ENCODE results near the gene RLBP1.
"Not testable (repeated sequence)": the region's sequence is repeated elsewhere in the genome, so short reads cannot be mapped to it uniquely, and the experiment has no call there.

RLBP1 gene

DNA sequence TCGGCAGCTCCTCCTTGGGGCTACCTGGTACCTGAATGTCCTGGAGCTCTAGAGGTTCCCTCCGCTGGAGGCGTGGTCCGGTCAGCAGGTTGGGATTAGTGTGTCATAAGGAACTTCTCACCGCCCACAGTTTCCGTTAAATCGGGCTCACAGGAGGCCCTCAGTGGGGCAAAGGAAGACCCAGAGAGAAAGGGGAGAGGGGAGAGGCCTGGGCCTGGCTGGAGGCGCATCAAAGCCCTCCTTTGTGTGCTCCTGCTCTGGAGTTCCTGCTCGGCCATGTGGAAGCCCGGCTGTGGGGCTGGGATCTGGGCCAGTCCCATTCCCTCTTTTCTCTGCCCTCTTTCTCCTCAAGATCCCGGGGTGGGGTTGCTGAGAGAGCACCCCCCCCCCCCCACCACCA is at the start of gene RLBP1:
Gene RLBP1, minus strand, starts transcription at position 37 of the 400 bp plus-strand sequence. CDS start 2,604 bp downstream, outside the sequence.
- DNase-seq (ENCODE audit: low read depth), result no peak

DNA sequence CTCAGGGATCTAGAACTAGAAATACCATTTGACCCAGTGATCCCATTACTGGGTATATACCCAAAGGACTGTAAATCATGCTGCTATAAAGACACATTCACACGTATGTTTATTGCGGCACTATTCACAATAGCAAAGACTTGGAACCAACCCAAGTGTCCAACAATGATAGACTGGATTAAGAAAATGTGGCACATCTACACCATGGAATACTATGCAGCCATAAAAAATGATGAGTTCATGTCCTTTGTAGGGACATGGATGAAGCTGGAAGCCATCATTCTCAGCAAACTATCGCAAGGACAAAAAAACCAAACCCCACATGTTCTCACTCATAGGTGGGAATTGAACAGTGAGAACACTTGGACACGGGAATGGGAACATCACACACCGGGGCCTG is 28.8 kb upstream of the RLBP1 start:
- DNase-seq (ENCODE audit: low read depth), result not testable (repeated sequence)

DNA sequence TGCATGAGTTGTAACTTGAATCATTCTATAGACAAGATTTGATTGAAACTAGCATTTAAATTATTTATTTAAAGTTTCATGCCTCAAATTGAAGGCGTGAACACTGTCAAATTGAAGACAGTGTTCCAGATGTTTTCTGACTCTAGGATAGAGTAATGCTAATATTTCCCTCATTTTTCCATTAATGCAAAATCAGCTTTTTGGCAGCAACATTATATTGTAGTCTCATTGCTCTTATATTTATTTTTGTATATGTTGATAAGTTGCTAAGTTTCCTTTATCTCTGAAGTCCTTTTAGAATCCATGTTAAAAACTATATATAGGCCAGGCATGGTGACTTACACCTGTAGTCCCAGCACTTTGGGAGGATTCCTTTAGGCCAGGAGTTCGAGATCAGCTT is 27.2 kb upstream of the RLBP1 start:
- DNase-seq (ENCODE audit: low read depth), result no peak

GRCh38 chr15:89247446-89247845 is 26.1 kb upstream of the RLBP1 start:
- DNase-seq (ENCODE audit: low read depth), result no peak

DNA sequence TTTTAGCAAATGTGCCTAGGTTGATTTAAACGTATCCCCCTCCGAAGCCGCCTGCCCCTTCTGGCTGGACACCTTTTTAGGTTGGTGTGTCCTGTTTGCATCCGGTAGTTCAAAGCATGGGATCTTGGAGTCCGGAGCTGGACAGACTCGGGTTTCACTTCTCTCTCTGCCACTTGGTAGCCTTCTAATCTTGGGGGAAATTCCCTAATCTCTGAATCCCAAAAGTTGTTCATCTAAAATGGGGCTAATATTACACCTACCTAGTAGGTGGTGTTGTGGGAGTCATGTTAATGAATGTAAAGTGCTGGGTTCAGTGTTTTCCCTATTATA is 23.2 kb upstream of the RLBP1 start:
- DNase-seq (ENCODE audit: low read depth), result no peak

GRCh38 chr15:89243691-89244573 is 22.6 kb upstream of the RLBP1 start, which contains the start of gene FANCI:
TSS of gene FANCI (plus strand) at chr15:89243979. CDS start at chr15:89247648, 3,669 bp downstream.
- peak; percentile 96 for DNase-seq (ENCODE audit: low read depth)

DNA sequence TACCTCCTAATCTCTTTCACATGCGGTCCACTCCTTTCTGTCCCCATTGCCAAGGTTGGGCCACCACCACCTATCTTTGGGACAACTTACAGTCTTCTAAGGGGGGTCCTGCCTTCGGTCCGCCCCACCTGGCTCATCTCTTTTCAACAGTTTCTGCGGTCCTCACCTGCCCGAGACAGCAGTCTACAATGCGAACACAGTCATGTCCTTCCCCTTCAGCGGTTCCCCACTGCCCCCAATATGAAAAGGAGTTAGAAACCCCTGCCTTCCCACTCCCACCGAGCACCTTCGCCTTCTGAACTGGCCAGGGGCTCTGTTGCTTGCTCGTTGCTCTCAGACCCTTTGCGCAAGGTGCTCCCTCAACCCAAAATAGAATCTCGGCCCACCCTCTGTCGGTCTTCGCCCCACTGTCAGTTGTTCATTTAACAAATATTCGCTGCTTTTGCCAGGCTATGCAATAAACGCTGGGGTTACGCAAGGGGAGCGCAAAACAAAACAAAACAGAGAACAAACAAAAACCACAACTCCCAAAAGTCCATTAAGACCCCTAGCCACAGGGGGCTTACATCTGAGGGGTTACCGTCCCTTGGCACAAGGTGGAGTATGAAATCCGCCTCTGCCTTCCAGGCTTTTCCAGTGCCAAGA is 21.8 kb upstream of the RLBP1 start:
- DNase-seq (ENCODE audit: low read depth), result no peak

- not testable (repeated sequence) for DNase-seq (ENCODE audit: low read depth)
Measured at GRCh38 chr15:89239883-89240810, 18.8 kb upstream of the RLBP1 start.

DNA sequence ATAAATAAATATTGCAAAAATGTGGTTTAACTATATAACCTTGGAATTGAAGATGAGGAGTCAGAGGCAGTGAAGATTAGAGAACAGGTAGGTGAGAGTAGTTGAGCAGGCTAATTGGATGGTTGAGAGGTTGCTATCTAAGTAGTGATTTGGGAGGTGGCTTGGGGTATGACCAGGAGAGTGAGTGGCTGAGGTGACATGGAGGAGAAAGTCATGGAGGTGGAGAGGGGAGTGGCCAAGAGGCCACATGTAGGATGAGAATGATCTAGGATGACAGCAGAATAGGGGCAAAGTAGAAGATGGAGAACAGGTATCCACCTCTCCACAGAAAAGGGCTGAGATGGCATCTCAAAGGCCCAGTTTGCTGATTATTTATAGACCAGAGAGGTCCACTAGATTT is 10.5 kb upstream of the RLBP1 start:
- DNase-seq (ENCODE audit: low read depth), result no peak

DNA sequence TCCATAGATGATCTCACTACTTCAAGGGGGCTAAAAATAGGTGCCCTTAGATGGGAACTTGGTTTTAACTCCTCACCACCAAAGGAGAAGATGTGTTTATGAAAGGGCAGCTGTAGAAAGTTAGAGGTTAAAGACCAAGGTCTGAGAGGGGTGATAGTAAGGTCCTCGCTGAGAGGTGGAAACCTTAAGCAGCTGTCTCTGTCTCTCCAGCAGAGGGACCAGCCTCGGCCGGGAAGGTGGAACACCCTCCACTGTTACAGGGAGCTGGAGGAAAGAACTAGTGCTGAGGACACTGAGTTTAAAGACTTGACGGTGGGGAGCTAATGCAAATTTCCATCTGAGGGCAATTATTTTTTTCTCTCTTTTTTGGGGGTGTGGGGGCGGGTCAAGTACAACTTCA is 8.9 kb upstream of the RLBP1 start:
- no peak for DNase-seq (ENCODE audit: low read depth)

DNA sequence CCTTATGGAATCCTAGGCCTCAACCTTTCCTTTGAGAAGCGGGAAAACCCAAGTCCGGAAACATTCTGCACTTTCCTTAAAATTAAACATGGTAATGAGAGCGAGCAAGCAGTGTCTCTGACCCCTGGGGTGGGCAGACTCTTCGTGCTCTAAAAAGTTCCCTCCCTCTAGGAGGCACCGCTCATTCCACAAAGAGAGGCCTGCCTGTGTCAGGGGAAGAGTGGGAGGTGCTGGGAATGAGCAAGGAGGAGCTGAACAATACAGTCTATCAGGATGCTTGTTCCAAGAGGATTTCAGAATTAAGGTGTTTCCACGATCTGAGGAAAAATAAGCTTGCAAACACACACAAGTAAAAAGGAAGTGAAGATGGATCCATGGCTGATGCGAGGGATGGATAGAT is 6.0 kb upstream of the RLBP1 start:
- DNase-seq (ENCODE audit: low read depth), result no peak

DNA sequence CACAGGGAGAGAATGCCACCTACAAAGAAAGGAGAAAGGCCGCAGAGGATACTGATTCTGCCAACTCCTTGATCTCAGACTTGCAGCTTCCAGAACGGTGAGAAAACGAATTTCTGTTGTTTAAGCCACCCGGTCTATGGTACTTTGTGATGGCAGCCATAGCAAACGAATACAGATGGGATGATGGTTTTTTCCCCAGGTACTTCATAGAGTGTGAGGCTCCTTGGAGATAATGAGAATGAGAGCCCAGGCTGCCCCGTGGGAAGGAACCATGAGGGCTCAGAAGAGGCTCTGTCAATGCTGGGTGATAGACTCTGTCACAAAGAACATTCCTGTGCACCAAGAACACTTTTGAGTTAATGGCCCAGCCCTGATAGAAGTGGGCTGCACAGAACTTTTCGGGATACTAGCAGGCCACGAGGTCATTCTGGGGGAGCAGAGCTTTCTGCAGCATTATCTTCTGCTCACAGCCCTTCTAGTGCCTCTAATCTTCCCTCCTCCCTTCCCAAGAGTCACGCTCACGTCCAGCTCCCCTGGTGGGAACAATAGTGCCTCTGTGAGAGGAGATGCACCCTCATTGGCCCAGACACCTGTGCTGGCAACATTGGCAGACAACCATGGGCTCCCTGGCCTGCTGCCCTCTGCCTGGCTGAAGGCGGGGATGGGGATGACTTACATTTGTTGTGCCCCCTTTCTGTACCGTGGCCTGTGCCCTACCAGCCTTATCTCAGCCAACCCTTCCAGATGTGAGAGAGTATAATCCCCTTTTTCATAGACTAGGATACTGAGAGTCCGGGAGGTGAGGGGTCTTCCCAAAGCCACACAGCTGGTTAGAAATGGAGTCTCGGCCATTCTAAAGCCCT is 5.2 kb upstream of the RLBP1 start:
- DNase-seq (ENCODE audit: low read depth), result no peak

DNA sequence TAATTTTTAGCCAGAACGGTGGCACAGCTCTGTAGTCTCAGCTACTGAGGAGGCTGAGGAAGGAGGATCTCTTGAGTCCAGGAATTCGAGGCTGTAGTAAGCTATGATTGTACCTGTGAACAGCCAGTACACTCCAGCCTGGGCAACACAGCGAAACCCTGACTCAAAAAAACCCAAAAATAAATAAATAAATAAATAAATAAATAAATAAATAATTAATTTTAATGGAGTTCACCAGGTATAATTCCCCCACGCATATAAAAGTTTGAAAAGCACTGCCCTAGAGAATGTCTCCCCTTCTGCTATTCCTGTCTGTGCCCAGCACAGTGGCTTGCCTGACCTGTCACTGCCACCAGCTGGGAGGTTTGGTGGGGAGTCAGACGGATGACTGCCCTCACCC is 4.2 kb upstream of the RLBP1 start:
- no peak for DNase-seq (ENCODE audit: low read depth)

GRCh38 chr15:89218531-89218930 is 2.8 kb downstream of the RLBP1 start:
- no peak for DNase-seq (ENCODE audit: low read depth)

DNA sequence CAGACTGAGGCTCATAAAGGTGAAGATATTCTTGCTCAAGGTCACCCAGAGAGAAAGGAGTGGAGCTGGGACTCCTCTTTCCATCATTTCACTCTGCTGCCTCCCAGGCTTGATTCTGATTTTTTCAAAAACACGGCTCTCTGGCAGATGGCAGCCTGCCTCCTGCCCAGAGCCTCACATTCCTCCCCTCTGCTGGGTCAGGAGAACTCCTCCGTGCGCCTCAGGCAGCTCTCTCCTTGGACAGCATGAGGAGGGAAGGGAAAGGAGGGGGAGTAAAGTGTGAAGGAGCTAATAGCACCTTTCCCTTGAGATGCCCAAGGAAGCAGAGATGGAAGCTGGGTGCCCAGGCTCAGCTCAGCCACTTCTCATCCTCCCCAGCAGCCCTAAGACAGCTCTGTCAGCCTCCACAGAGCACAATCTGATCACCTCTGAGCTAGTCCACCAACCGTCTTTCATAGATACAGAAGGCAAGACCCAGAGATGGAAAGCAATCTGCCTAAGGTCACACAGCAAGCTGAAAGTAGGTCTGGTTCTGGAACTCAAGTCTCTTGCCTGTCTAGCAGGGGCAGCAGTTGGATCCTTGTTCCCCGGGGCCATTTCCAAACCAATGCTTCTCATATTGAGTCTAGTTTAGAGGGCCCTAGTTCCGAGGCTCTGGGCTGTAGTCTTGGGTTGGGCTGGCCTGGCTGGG is 3.5 kb downstream of the RLBP1 start:
- DNase-seq (ENCODE audit: low read depth), result no peak

DNA sequence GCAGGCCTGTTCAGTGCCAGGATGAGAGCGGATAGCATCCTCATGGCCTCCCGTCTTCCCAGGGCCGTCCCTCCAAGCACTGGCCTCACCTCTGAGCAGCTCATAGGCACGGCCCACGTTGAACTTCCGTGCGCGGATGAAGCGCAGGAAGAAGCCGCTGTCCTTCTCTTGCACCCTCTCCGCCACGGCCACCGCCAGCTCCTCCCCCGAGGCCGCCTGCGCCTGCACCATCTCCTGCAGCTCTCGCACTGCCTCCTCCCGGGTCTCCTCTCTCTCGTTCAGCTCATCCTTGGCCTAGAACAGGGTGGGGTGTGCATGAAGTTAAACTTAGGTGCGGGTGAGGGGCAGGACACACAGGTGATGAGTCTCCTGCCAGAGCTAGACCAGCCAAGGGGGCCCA is 4.3 kb downstream of the RLBP1 start:
- no peak for DNase-seq (ENCODE audit: low read depth)

GRCh38 chr15:89215627-89216026 is 5.8 kb downstream of the RLBP1 start:
- no peak for DNase-seq (ENCODE audit: low read depth)

DNA sequence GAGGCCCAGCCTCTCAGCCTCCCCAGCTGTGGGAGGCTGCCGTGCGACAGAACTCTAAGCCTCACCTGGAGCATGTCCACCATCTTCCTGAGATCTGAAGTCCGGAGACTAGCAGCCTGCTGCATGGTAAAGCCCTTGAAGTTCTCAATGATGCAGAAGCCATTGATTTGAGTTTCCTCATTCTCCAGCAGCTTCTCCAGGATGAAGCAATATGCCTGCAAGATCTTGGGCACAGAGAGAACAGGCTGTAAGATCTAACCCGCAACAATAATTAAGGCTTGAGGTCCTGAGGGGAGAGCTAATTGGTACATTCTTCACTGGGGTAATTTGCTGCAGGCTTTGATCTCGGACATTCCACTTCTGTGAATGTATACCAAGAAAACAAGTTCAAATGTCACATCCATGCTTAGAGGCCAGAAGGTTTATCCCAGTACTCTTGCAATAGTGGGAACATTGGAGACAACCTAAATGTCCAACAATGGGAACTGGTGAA is 9.7 kb downstream of the RLBP1 start:
- no peak for DNase-seq (ENCODE audit: low read depth)

DNA sequence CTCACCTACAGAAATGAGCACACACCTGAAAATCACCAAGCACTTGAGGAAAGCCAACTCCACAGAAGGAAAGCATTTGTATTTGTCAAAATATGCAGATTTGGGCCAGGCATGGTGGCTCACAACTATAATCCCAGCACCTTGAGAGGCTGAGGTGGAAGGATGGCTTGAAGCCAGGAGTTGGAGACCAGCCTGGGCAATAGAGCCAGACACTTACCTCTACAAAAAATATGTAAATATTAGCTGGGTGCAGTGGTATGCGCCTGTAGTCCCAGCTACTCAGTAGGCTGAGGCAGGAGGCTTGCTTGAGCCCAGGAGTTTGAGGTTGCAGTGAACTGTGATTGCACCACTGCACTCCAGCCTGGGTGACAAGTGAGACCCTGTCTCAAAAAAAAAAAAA is 12.3 kb downstream of the RLBP1 start:
- no peak for DNase-seq (ENCODE audit: low read depth)

- DNase-seq (ENCODE audit: low read depth), result no peak
Measured at GRCh38 chr15:89208256-89208655, 13.1 kb downstream of the RLBP1 start.

DNA sequence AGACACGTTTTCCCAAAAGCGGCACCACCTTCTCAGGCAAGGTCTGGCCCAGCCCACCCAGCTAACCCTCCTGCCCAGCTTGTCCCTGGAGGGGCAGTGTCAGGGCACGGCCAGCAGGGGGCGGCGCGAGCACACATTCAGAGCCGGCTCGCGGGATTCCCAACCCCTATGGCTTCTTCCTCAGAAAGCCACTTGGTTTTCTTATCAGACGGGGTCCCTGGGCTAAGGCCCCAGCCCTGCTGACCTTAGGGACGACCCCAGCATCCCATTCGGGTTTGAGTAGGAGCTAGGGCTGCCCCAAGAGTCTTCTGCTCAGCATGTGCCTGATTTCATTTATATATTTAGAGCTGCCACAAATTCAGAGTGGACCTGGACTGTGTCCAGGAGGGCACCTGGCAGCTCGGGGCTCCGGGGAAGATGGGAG is 14.5 kb downstream of the RLBP1 start:
- peak; percentile 51 for DNase-seq (ENCODE audit: low read depth)
